Measurements from ENCODE around the gene HOXC12.

HOXC12 gene

GRCh38 chr12:54006559-54007220, 52.0 kb downstream of the HOXC12 start:
- no peak for DNase-seq (ENCODE audit: low read depth in 1 of 2, low spot score in 1 of 2)

DNA sequence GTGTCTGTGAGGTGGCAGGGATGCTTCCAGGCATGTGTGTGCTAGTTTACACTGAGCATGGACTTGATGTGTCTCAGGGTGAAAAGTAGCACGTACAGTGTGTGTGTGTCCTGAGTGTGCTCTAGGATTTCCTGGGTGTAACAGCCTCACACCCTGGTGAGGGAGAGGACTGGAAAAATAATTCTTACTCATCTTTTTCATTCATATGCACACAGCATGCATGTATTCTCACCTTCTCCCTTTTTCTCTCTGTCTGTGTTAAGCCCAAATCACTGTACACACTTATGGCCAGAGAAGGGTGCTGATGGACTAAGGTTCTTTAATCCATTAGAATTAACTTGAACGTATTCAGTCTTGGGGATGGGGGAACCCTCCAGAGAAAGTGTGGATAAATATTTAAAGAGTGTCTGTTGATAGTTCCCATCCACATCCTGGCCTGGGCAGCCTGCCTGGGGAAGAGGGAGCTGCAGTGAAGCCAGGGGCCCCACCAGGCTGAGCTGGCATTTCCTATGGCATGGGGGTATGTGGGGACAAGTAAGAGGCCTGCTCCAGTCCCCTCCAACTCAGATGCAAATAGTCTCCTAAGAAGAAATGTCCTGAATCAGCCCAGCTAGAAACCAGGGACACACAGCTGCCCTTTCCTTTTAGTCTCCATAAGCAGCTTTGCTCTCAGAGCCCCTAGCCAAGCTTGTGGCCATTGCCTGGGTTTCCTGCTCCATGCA, 53.0 kb downstream of the HOXC12 start:
- DNase-seq (ENCODE audit: low read depth in 1 of 2, low spot score in 1 of 2): no peak

DNA sequence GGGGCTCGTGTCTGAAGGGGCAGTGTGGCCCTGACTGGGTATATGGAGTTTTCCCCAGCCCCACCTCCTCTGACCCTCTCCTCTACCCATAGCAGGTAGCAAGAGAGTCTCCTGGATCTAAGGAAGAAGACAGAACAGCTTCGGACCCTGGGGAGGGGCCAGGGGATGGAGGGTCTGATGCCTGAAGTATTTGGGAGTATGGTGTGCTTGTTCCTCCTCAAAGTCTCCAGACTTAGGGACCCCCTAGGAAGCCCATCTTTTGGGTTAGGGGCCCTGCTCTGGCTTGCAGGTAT, 53.5 kb downstream of the HOXC12 start:
- no peak for DNase-seq (ENCODE audit: low read depth in 1 of 2, low spot score in 1 of 2)
